ENCODE measurements around the gene FADS6. TPM values are rescaled to one million over a fixed set of nuclear protein-coding genes. Genes with fewer than 3 reads are reported as not detected.

The FADS6 gene
- total RNA-seq, 2 donors from 2014 or later: not detected

DNA sequence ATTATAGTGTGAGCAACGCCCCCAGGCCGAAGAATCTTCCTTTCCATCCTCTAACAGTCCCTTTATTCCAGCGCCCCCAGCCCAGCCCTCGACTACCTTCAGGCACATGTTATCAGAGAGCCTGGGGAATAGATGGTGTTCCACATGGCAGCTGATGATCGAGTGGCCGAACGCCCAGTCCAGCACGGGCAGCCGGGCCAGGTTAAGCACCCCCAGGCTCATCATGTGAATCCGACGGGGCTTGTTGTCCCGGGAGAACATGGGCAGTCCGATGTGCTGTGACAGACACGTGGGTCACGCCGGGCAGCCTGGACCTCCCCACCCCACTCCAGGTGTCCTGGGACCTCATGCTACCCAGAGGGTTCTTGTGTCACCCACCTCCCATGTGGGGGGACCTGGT lies 14.1 kb downstream of the FADS6 start:
- no peak overlapping the region for H3K4me3 ChIP-seq
- intact Hi-C loops (cut with DNase I): no loop called here

DNA sequence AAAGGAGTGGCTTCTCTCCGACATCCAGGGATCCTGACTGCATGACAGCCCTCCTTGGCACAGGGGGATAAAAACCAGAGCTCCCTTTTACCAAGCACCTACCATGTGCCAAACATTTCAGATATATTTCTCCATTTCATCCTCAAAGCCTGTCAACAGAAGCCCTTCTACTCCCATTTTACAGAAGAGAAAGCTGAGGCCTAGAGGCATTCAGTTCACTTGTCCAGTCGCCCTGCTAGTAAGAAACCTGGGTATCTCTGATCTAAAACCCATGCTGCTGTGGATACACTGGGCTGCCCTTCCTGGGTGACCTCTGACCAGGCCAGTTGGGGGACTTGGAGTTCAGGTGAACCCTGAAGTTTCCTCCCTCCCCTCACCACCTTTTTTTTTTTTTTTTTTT lies 14.8 kb downstream of the FADS6 start:
- DNase-seq (ENCODE audit: low spot score): no peak
- Histone ChIP-seq H3K36me3 (no peaks in the 10 kb centered on the region), H3K27me3 (replicated peaks; ENCODE audit: insufficient read depth) (no peaks in the 10 kb centered on the region), H3K9me3 (no peaks in the 10 kb centered on the region), H3K4me1 (replicated peaks) (no peaks in the 10 kb centered on the region), H3K27ac (no peak overlapping the region), H3K4me3 (no peak overlapping the region)
- intact Hi-C loops (cut with DNase I): no loop called here
- TF ChIP-seq, protein P1, sequence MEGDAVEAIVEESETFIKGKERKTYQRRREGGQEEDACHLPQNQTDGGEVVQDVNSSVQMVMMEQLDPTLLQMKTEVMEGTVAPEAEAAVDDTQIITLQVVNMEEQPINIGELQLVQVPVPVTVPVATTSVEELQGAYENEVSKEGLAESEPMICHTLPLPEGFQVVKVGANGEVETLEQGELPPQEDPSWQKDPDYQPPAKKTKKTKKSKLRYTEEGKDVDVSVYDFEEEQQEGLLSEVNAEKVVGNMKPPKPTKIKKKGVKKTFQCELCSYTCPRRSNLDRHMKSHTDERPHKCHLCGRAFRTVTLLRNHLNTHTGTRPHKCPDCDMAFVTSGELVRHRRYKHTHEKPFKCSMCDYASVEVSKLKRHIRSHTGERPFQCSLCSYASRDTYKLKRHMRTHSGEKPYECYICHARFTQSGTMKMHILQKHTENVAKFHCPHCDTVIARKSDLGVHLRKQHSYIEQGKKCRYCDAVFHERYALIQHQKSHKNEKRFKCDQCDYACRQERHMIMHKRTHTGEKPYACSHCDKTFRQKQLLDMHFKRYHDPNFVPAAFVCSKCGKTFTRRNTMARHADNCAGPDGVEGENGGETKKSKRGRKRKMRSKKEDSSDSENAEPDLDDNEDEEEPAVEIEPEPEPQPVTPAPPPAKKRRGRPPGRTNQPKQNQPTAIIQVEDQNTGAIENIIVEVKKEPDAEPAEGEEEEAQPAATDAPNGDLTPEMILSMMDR (IDR thresholded peaks at IDR 0.05): no peak
- TF ChIP-seq POLR2AphosphoS5 (IDR thresholded peaks at IDR 0.05): no peak
- TF ChIP-seq POLR2A (IDR thresholded peaks at IDR 0.05): no peak
- 60% methylated on average over 2 of the region's 2 CpGs for WGBS

More for the DNA sequence above, 14.1 kb downstream of the FADS6 start:
- Histone ChIP-seq H3K36me3 (no peaks in the 10 kb centered on the region), H3K4me1 (replicated peaks) (no peaks in the 10 kb centered on the region), H3K27ac (no peak overlapping the region), H3K27me3 (replicated peaks; ENCODE audit: insufficient read depth) (no peaks in the 10 kb centered on the region), H3K9me3 (no peaks in the 10 kb centered on the region)
- TF ChIP-seq POLR2AphosphoS5 (IDR thresholded peaks at IDR 0.05) (no peak), POLR2A (IDR thresholded peaks at IDR 0.05) (no peak)
- TF ChIP-seq, protein P1 (IDR thresholded peaks at IDR 0.05): no peak
- WGBS: 86% methylated on average over 16 of the region's 16 CpGs
- no peak for DNase-seq (ENCODE audit: low spot score)

DNA sequence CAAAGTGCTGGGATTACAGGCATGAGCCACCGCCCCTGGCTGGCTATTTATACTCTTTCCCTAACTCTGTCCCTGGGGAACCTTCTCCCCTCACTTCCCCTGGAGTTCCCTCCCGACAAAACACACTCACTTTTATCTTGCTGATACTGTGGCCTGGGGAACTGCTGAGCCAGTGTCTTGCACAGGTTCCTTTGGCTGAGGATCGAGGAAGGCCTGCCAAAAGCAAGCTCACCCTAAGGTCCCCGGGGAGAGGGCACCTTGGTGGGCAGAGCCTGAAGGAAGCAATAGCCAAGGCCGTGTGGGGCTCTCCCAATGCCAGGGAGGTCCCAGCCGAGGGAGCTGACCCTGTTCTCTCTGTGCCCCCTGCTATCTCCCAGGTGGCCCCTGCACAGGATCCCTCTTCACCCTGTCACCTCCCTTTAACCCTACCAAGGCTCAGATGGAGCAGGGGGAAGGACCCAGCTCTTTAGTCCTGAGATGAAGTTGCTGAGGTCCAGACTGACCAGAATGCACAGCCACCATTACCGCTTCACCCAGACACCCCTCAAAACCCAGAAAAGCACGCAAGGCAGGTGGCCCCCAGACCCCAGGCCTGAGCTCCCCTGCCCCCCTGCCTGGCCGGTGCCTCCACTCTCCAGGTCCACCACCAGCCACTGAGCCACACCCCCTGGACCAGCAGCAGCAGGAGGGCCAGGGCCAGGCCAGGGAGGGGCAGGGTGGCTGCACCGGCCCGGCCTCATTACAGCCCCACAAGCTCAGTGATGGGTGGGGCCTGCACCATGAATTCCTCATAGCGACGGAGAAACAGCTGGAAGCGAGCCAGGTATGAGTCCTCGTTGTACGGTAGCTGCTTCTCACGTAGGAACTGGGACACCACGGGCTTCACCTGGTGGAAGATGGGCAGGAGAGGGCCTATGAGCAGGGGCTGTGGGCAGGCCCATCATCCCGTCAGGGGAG lies 15.6 kb downstream of the FADS6 start:
- TF ChIP-seq POLR2AphosphoS5 (IDR thresholded peaks at IDR 0.05) (no peak), POLR2A (IDR thresholded peaks at IDR 0.05) (no peak)
- TF ChIP-seq, protein P1 (IDR thresholded peaks at IDR 0.05): no peak
- H3K4me3 ChIP-seq: no peak overlapping the region
- DNase-seq (ENCODE audit: low spot score): no peak
- H3K27me3 ChIP-seq (replicated peaks; ENCODE audit: insufficient read depth): no peaks in the 10 kb centered on the region
- H3K9me3 ChIP-seq: no peaks in the 10 kb centered on the region
- no peaks in the 10 kb centered on the region for H3K4me1 ChIP-seq (replicated peaks)
- no peak overlapping the region for H3K27ac ChIP-seq
- no peaks in the 10 kb centered on the region for H3K36me3 ChIP-seq
- intact Hi-C loops (cut with DNase I): no loop called here
- 38% methylated on average over 19 of the region's 19 CpGs for WGBS

DNA sequence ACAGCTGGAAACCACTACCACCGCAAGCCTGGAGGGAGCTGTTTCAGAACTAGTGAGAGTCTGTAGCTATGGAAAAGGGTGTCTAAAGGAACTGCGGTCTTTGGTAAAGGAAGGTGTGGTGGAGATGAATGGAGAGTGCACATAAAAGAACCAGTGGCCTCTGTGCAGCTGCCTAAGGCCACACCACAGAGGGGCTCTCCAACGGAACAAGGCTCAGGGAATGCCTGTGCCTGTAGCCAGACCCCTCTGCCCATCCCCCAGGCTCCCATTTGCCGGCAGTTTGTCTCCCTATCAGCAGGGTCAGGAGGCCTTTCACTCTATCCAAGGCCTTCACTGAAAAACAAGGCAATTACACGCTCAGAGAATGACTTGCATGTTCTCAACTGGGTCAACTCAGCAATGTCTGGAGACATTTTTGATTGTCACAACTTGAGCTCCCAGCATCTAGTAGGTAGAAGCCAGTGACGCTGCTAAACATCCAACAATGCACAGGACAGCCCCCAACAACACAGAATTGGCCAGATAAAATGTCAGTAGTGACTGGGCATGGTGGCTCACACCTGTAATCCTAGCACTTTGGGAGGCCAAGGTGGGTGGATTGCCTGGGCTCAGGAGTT lies 17.3 kb downstream of the FADS6 start:
- TF ChIP-seq, protein P1 (IDR thresholded peaks at IDR 0.05): no peak
- no peak for TF ChIP-seq POLR2A (IDR thresholded peaks at IDR 0.05)
- no peak overlapping the region for H3K27ac ChIP-seq
- H3K9me3 ChIP-seq: no peaks in the 10 kb centered on the region
- no peaks in the 10 kb centered on the region for H3K27me3 ChIP-seq (replicated peaks; ENCODE audit: insufficient read depth)
- intact Hi-C loops (cut with DNase I): no loop called here
- H3K36me3 ChIP-seq: no peaks in the 10 kb centered on the region
- 57% methylated on average over 6 of the region's 6 CpGs for WGBS
- no peak for DNase-seq (ENCODE audit: low spot score)
- no peak overlapping the region for H3K4me3 ChIP-seq
- H3K4me1 ChIP-seq (replicated peaks): no peaks in the 10 kb centered on the region

All from prostate gland (tissue), 2 donors.